ENCODE measurements around the gene ACSS3.
"Not testable (repeated sequence)": the region's sequence is repeated elsewhere in the genome, so short reads cannot be mapped to it uniquely, and the experiment has no call there.

ACSS3 gene, protein sequence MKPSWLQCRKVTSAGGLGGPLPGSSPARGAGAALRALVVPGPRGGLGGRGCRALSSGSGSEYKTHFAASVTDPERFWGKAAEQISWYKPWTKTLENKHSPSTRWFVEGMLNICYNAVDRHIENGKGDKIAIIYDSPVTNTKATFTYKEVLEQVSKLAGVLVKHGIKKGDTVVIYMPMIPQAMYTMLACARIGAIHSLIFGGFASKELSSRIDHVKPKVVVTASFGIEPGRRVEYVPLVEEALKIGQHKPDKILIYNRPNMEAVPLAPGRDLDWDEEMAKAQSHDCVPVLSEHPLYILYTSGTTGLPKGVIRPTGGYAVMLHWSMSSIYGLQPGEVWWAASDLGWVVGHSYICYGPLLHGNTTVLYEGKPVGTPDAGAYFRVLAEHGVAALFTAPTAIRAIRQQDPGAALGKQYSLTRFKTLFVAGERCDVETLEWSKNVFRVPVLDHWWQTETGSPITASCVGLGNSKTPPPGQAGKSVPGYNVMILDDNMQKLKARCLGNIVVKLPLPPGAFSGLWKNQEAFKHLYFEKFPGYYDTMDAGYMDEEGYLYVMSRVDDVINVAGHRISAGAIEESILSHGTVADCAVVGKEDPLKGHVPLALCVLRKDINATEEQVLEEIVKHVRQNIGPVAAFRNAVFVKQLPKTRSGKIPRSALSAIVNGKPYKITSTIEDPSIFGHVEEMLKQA

GRCh38 chr12:81077686-81078441 lies at the start of gene ACSS3:
ACSS3 (plus strand) TSS chr12:81078079; CDS start chr12:81078121, 42 bp downstream.
- no peak for DNase-seq

GRCh38 chr12:81034926-81035325 lies 43.0 kb upstream of the ACSS3 start:
- no peak for DNase-seq

DNA sequence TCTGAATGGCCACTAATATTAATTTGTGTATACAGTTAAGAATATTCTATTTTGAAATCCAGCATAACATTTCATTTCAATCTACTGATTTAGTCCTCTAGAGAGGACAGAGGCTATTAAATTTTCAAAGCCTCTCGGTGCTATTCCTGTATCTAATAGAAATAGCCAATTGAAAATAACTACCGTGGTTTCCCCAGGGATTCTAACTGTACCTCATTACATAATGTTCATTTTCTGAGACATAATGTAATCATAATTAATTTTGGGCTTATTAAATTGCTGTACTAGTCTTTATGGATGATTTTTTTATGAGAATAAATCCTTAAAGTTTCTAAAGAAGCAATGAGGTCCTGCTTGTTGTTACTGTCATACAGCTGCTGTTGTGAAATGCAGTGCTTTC lies 38.6 kb upstream of the ACSS3 start:
- DNase-seq, result no peak

GRCh38 chr12:81043979-81044740 lies 33.7 kb upstream of the ACSS3 start:
- no peak for DNase-seq

- not testable (repeated sequence) for DNase-seq
Measured at GRCh38 chr12:81064971-81065370, 12.9 kb upstream of the ACSS3 start.

DNA sequence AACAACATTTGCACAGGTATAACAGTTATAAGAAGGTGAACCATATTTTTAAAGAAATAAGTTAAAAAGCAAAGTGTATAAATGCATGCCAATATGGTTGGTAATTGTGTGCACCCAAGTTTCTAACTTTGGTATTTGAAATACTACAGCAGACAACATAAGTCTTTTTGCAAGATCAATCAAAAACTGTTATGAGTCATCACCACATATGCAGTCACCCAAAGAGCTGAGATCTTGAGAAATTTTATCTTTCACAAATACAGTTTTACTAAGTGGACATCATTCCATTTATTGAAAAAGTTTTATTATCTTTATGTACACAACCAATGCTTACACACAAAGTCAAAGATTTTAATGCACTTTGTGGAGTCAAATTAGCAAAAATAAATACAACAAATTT lies 7.0 kb upstream of the ACSS3 start:
- no peak for DNase-seq

GRCh38 chr12:81075539-81075938 lies 2.3 kb upstream of the ACSS3 start:
- DNase-seq, result no peak

GRCh38 chr12:81077329-81077685 lies 572 bp upstream of the ACSS3 start:
- no peak for DNase-seq

GRCh38 chr12:81078469-81079196 lies 754 bp downstream of the ACSS3 start:
- no peak for DNase-seq

GRCh38 chr12:81079280-81080076 lies 1.6 kb downstream of the ACSS3 start:
- no peak for DNase-seq

GRCh38 chr12:81080431-81080983 lies 2.6 kb downstream of the ACSS3 start:
- DNase-seq, result no peak

DNA sequence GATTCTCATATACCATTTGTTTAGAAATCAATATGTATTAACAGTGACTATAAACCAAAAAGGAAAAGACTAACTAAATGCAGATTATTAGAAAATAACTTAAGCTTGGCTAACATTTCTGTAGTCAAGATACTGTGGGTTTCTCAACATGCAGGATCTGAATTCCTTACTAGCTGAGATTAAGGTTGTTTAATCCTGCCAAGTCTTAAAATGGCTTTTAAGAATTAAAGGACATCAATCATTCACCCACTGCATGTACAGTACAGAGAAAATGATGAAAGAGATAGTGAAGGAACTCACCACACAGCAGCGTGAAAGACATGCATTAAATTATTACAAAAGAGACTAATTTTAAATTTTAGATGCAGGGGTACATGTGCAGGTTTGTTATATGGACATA lies 3.8 kb downstream of the ACSS3 start:
- no peak for DNase-seq

DNA sequence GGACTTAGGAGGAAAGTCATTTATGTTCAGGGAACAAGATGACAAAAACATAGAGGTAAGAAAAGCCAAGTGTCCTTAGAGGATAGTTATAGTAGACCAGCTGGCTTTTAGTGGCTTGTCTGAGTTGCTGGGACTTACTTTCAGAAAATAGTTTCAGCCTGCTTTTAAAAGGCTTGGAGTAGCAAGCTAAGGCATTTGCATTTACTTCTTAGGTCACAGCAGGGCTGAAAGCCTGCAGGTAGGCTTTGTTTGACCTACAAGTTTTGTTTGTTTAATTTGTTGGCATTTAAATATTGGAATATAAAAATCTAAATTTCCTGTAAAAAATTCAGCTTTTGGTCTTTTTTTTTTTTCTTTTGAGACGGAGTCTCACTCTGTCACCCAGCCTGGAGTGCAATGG lies 5.1 kb downstream of the ACSS3 start:
- DNase-seq, result no peak

GRCh38 chr12:81083906-81084513 lies 6.1 kb downstream of the ACSS3 start:
- DNase-seq, result no peak

DNA sequence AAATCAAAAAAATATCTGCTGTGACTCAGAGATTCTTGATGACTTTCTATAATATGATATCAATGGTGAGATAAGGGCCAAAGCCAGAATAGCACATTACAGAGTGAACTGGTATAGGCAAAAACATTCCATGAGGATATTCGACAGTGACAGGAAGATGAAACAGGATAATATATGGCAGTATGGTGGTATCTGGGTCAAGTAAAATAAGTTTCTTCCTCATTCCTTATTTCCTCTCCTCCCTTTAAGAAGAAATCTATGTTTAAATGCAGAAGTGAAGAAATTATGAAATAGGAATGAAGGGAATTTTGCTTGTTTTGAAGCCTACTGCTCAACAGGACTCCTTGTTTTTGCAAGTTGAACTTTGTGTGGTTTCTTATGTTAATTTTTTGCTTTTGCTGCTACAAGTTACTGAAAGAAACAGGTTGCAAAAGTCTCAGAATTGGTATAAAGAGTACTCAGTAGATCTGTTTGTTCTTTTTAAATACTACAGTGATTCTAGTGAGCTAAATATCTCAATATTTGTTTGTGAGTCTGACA lies 7.0 kb downstream of the ACSS3 start:
- DNase-seq, result no peak

- DNase-seq, result no peak
Measured at GRCh38 chr12:81085832-81086231, 8.0 kb downstream of the ACSS3 start.

DNA sequence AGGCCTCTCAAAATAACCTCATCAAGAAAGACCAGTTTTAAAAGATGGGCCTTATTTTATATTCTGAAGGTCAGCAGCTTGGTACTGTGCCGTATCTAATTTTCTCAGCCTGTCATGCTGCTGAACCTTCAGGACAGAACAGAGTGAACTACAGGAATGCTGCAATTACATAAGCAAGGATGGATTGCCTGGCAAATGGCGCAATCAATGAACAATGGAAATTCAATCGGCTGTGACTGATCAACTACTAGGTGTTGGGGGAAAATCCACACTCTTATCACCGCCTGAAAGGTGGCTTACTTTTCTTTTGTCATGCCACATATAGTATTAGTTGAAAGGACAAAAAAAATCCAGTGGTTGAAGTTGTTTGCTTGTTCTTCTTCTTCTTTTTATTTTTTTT lies 8.5 kb downstream of the ACSS3 start:
- no peak for DNase-seq

GRCh38 chr12:81088221-81088620 lies 10.3 kb downstream of the ACSS3 start:
- DNase-seq, result no peak

- DNase-seq, result no peak
Measured at GRCh38 chr12:81089412-81089811, 11.5 kb downstream of the ACSS3 start.

- DNase-seq, result no peak
Measured at GRCh38 chr12:81092053-81092452, 14.2 kb downstream of the ACSS3 start.

Data from activated CD4-positive, alpha-beta T cell treated with anti-CD3 and anti-CD28 coated beads, Interleukin-2, amount 50 U/mL, for 1 hour (primary cell).